Lung microvascular endothelial cell (primary cell): ENCODE measurements around the gene TMEM132D. TPM values are rescaled to one million over a fixed set of nuclear protein-coding genes. Genes with fewer than 3 reads are reported as not detected.
A peak's percentile ranks its signal among the peaks of the same experiment; 100 is the strongest.

ENCODE experiments used
- DNase-seq, 2 donors: peaks; one replicate each; pipeline versions ENCODE4 v3.0.0 to v3.0.0-alpha.2; 2010; ENCODE audit warnings: low read depth in 2 of 2
- total RNA-seq: library from RNA; depleted of rRNA; stranded (reverse); fragments of >200 nt; gene quantifications from 2 replicates; pipeline ENCODE4 v1.2.1, GENCODE V29; 2014

Gene TMEM132D
- total RNA-seq, 1 donor from 2014 or later = not detected

DNA sequence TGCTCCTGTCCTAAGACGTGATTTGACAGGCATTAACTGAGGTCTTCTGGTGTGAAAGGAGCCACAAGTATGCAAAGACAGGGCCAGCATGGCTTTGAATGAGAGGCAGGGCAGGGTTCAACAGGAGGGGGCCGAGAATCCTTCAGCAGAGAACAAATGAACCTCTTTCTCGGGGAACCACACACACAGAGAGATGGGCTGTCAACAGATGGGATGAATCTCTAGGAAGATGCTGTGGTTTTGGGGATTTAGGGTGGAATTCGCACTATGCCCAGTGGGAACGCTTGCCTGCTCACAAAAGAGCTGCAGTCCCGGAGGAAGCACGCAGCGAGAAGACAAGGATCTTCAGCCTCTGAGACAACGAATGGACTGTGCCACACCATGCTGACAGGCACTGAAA lies 537.2 kb downstream of the TMEM132D start:
- DNase-seq = no peak

DNA sequence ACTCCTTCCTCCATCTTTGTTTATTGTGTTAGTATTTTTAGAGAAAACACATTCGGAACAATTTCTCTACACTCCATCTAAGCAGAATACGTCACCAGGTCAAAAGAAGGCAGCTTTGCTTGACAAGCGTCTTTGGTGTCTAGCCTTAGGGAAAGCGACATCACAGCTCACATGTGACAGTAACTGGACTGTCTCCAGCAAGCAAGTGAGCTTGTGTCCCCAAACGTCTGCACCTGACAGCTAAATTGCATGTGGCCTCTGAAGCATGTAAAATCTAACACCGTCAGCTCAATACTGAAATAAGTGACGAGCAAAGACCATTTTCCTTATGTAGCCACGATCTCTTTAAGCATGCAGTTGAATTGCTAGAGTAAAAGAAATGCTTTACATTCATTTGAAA lies 540.8 kb downstream of the TMEM132D start:
- DNase-seq = no peak

DNA sequence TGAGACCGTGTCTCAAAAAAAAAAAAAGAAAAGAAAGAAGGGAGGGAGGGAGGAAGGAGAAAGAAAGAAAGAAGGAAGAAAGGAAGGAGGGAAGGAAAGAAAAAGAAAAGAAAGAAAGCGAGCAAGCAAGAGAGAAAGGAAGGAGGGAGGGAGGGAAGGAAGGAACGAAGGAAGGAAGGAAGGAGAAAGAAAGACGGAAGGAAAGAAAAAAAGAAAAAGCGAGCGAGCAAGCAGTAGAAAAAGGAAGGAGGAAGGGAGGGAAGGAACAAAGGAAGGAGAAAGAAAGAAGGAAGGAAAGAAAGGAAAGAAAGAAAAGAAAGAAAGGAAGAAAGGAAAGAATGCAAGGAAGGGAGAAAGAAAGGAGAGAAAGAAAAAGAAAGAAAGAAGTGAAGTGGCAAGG lies 546.6 kb downstream of the TMEM132D start:
- no peak for DNase-seq

DNA sequence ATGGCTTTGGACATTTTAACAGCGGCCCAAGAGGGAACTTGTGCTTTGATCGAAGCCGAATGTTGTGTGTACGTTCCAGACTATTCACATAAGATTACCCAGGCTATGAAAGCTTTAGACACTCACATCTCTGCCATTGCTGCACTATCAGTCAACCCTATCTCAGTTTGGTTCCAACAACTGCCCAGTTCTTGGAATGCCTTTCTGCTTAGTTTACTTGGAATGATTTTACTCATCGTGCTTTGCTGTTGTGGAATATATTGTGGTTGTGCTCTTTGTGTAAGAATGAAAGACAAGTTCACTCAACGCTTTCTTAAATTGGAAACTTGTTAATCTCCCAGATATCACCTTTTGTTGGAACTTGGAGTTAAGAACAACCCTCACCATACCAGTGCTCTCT lies 552.3 kb downstream of the TMEM132D start:
- no peak for DNase-seq

DNA sequence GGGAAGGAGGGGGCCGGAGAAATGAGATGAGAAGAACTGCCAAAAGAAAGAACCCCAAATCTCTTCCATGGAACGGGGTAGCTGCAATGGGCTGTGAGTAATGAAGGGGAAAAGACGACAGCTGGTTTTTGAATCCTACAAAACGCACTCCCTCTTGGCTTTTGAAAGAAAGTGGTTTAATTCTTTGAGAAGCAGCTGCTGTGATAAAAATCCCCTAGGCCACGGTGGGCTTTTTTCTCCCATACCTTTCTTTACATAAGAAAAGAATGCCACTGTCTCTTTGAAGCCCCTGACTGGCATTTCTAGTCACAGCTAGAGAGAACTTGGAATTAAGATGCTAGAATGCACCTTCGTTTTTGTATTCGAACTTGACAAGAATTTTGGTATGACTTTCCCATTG lies 564.5 kb downstream of the TMEM132D start:
- no peak for DNase-seq

DNA sequence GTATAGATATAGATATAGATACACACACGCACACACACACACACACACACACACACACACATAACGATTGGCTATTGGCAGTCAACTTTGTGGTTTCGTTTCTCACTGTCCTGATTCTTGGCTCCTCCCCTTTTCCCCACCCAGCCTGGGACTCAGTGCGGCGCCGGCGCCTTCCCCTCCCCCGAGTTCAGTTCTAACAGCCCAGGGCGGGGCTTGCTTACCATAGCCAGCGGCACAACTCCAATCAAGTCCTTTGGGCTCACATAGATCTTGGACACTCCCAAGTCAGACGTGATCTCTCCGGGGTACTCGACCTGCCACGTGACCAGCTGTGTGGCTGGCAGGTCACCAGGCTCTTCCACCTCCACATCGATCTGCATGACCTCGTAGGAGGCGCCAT lies 566.4 kb downstream of the TMEM132D start:
- DNase-seq = no peak

DNA sequence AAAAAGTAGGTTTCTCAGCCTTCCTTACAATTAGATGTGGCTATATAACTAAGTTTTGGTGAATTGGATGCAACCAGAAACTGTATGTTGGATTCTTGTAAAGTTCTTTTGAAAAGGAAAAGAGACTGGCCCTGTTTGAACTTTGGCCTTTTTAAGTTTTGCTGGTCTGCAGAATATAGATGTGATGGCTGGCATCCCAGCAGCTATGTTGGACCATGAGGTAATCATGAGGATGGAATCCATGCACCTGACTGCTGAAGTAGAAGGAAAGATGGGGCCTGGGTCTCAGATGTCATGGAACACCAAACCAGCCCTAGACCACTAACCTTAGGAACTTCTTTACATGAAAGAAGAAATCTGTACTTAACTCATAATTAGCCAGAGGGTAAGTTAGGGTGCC lies 568.1 kb downstream of the TMEM132D start:
- no peak for DNase-seq

DNA sequence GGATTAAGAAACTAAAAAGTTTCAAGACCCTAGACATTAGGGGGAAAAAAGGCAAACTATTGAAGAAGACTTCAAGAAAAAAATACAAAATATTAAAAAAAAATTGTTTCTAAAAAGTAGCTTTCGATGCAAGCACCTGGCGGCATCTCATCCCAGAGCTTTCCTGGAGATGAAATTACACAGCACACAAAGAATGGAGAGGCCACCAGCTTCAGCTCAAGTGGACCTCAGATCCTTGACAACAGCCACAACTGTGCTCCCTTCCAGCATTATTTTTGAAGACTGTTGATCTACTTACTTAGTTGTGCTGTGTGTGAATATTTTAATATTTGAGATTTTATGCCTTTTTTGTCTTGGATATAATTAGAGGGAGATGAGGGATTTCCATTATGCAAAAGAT lies 571.5 kb downstream of the TMEM132D start:
- no peak for DNase-seq

DNA sequence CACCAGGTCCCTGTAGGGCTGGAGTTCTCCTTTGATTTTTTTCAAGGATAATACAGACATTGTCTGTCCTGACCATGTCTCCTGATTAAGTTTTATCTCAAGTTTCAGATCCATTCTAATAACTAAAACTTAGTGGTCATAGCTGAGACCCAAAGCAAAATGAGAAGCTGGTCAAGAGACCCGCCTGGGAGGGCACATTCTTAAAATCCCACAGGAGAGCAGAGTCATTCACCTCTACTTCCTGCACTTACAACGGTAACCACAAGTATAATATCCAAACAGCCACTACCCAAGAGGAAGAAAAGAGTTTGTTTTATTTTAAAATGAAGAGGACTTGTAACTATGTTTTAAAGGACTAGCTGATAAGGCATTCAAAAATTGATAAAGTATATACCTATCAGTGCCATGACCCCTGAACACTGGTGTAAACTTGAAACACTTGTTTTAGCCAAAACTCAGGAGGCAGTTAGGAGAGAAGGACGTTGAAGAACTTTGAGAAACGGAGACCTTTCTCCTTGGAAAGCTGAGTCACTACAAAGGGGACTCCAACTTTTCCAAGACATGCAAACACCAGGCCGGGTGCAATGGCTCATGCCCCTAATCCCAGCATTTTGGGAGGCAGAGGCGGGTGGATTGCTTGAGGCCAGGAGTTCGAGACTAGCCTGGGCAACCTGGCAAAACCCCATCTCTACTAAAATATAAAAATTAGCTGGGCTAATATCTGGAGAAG lies 572.3 kb downstream of the TMEM132D start:
- DNase-seq = no peak

DNA sequence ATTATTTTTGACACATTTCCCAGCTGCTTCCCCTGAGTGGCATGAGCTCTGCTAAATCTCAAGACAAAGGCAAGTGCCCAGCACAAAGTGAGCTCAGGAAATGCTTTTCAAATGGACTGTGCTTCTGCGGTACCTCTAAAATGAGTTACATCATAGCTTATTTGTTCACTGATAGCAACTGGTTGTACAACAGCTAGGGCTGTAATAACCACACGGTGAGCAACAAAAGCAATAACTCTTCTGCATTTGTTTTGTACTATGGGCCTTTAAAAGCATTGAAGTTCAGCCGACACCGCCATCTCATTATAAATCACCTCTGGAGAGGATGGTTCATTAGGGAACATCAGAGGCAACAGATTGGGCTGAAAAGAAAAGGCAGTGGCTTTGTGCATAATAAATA lies 575.6 kb downstream of the TMEM132D start:
- DNase-seq = no peak

DNA sequence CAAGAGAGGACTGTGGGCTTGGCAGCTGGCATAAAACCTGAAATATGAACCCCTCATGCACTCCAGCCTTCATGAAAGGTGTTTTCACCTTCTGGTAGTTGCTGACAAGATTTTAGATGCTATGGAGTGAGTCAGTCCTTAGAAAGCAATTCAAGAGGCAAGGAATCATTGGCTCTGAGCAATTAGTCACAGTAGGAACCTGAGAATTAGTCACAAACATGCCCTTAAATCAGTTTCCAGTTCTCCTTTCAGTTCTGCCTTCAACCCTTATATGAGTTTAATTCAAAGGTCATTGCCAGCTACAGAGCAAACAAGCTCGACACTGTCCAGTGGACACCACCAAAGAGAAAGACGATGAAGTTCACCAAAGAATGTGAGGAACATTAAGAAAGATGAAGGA lies 578.3 kb downstream of the TMEM132D start:
- DNase-seq = no peak

DNA sequence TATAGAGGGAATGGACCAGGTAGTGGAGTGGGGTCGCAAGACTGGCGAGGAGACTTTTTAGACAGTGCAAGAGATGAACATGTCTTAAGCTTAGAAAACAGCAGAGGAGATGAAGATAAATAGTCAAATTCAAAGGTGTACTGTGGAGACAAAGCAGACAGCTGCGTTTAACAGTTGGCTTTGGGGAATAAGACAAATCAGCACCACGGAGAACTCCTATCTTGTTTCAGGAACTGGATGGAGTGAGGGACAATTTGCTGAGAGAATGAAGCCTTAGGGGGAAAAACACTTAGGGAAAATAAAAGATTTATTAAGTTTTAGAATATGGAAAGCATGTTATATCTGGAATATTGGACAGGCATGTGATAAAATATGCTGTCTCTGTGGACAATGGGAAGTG lies 591.8 kb downstream of the TMEM132D start:
- no peak for DNase-seq

DNA sequence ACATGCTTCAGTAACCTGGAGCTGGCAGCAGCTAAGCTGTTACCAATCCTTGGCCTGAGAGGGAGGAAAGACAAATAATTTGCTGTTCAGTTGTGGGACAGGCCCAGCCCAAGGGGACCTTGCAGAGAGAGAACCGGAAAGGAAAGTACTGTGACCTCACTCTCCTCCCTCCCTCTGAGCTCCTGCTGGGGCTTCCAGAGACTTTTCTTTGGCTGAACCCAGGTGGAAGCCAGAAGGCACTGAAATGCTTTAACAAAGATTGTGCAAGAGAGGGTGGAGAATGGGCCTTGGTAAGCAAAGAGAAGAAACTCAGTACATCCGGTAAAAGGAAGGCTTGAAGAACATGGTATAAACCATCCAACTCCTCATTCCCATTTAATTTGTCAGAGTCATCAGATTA lies 593.5 kb downstream of the TMEM132D start:
- DNase-seq = no peak

DNA sequence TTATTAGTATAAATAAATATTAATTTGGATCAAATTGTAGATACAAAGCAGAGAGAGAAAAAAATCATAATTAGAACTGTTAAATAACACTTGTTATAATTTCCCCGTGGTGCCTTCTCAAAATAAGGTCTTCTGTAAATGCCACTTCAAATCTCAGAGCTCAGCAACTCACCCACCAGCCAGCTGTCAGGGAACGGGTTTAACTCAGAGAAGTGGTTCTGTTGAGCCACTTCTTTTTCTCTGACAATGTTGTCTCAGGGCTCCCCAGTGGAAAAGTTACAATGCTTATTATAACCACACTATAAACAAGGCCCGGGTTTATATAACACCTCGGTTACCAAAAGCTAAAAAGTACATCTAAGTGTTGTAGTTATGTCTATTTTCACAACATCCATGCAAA lies 598.0 kb downstream of the TMEM132D start:
- no peak for DNase-seq

DNA sequence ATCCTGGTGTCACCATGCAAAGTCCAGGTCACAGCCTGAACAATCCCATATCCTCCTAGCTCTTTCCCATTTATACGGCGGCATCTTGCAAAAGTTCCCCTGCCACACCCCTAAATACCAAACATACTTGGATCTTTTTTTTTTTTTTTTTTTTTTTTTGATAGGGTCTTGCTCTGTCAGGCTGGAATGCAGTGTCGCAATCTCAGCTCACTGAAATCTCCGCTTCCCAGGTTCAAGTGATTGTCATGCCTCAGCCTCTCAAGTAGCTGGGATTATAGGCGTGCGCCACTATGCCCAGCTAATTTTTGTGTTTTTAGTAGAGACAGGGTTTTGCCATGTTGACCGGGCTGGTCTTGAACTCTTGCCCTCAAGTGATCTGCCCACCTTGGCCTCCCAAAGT lies 599.3 kb downstream of the TMEM132D start:
- no peak for DNase-seq

DNA sequence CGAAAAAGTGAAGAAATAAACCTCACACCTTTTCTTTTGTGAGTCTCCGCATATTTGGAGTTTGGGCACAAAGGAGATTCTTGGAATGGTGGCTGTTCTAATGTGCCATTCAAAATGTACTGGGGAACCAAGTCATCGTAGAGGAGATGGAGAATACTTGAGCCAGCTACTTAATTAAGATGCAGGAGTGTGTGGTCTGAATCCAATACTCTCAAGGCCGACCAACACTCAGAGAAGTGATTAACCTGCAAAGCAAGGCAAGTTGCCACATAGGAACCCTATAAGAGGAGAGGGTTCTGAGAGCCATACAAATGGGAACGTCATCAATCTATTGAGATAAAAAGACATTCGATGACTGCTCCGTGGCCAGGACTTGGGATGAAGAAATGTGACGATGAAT lies 603.8 kb downstream of the TMEM132D start:
- DNase-seq = no peak

DNA sequence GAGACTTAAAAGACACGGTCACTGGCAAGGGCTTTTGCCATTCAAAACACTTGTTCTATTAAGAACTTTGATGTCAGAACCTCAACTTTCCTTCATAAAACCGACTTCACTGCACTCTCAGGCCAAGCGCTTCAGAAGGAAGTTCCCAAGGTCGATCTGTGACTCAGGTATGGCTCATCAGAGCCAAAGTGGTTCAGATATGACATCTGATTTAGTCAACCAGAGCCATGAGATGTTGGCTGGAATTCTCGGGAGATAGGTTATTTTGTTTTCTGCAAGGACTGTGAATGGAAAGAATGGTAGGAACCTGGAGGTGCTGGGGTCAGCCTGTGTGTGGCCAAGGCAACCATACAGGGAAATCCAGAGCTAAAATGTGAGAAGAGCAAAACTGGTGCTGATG lies 604.9 kb downstream of the TMEM132D start:
- DNase-seq = no peak

DNA sequence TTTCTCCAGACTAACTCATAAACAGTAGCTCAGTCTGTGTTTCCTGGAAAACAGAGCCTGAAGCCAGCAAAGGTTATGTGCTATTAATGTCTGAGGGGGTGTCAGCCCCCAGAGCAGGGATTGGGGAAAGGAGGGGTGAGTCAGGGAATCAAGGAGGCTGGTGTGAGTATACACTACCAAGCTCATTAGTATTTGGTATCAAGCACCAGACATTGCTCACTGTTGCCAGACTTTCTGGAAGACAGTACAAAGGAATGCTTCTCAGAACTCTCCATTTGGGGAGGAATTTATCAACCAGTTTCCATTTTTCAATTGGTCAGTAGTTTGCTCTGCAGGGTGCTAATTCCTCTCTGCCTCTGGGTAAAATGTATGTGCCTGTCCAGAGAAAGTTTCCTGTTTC lies 607.2 kb downstream of the TMEM132D start:
- no peak for DNase-seq

DNA sequence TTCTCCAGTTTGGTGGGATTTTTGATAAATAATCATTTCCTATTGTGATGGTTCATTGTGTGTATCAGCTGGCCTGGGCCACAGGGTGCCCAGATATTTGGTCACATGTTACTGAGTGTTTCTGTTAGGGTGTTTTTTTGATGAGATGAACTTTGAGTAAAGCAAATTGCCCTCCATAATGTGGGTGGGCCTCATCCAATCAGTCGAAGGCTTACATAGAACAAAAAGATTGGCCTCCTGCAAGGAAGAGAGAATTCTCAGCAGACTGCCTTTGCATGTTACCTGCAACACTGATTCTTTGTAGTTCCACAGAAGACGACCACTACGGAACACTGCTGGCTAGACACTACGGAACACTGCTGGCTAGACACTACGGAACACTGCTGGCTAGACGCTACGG lies 609.0 kb downstream of the TMEM132D start:
- no peak for DNase-seq

DNA sequence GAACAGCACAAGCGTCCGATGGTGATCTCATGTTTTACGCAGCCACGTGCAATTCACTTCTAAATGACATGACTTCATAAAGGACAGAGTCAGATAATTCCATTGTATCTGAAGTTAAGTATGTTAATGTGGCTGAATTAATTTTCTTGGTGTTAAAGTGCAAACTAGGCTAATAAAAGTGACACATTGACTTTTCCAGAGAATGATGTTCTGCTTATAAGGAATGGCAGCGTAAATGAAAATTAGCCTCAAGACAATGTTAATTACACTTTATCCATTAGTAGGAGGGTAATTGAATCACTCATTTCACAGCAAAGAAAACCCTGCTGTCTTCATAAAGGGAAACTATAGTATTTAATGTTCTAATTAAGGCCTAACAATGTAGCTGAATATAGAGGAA lies 624.1 kb downstream of the TMEM132D start:
- DNase-seq = no peak

DNA sequence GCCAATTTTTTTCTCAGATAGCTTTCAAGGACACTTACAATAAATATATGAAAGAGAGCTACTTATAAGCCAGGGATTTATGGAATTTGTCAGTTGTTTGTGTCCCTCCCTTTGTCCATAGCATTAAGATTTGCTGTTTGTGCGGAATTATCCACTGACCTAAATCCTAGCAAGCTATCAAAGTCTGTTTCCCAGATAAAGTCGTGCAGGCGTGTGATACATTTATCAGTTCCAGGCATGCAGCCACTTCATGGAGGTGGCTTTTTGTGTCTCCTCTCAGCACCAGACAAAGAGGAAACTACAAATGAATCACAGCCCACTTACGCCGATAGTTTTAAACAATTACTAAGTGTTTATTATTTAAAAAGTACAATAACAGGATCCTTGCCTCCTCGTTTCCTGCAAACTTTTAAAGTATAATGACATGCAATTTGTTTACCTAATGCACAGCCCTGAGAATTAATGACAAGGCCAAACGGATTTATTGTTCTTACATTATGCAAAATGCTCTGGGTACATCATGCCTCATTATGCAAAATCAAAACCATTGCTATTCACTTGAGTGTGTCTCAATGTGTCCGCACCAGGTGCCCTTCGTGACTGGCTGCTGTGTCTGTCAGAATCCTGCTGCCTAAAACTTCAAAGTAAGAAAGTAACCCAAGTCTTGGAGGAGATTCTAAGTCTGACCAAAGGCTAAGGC lies 627.3 kb downstream of the TMEM132D start:
- peak in 1 of 2 donors; percentile 7 for DNase-seq

DNA sequence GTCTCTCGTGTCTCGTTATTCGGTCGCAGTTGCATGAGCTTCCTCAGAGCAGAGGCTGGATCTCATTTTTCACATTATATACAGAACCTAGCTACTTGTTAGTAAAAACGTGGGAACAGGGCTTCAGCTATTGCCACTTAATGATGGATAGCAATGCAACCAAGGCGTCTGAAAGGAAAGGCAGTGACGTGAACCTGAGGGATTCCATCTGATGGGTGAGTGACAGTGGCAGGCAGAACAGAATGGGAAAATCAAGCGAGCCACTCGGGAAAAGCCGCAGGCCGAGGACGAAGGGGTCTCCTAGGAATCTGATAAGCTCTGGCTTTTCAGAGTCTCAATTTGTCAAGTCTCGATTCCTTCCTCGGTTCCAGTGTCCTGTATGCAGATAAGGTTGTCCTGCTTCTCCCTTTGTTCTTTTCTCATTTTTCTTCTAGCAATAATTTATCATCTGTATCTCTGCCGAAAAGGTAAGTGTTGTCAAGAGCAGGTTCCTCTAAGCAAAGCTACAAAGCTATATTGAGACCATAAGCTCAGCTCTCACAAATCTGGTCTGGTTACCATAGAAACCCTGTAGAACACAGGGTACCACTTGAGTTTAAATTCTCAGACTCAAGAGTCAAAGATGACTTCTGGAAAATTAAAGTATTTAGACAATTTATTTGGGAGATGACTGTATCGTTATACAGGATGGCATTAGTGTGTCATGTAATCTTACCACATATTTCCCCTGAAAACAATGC lies 633.9 kb downstream of the TMEM132D start:
- DNase-seq = no peak
